OCI-LY1 (cell line): ENCODE results near the gene EXPH5.

ENCODE experiments used
- EZH2 ChIP-seq: fragments of 200-600 bp; sonication (generic), shearing (Covaris generic); IDR thresholded peaks from 2 replicates; pipeline ENCODE4 v1.8.0; 2017; ENCODE audit warnings: borderline replicate concordance, mixed run types, mild to moderate bottlenecking, antibody characterized with exemption, low read length, moderate library complexity, mixed read lengths
- TF ChIP-seq, protein P1 (sequence below): fragments of 200-600 bp; sonication (generic), shearing (Covaris generic); IDR thresholded peaks from 2 replicates; pipeline ENCODE4 v1.5.1; 2017; ENCODE audit warnings: mild to moderate bottlenecking, antibody characterized with exemption, low read length, moderate library complexity, mixed read lengths

- TF ChIP-seq, protein P1, sequence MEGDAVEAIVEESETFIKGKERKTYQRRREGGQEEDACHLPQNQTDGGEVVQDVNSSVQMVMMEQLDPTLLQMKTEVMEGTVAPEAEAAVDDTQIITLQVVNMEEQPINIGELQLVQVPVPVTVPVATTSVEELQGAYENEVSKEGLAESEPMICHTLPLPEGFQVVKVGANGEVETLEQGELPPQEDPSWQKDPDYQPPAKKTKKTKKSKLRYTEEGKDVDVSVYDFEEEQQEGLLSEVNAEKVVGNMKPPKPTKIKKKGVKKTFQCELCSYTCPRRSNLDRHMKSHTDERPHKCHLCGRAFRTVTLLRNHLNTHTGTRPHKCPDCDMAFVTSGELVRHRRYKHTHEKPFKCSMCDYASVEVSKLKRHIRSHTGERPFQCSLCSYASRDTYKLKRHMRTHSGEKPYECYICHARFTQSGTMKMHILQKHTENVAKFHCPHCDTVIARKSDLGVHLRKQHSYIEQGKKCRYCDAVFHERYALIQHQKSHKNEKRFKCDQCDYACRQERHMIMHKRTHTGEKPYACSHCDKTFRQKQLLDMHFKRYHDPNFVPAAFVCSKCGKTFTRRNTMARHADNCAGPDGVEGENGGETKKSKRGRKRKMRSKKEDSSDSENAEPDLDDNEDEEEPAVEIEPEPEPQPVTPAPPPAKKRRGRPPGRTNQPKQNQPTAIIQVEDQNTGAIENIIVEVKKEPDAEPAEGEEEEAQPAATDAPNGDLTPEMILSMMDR, result no peak
- no peak for TF ChIP-seq EZH2
Observed at GRCh38 chr11:108616549-108616948, 23.0 kb upstream of the EXPH5 start.
